IMR-90 (cell line): Measurements from ENCODE around the gene CKS1B. TPM values are rescaled to one million over a fixed set of nuclear protein-coding genes. Genes with fewer than 3 reads are reported as not detected.

Experiments
- ATAC-seq: fragments of 200-7000 bp; cut with Tn5 transposase; 2 replicates; pipeline ENCODE4 v1.9.1; 2020; ENCODE audit warnings: low read depth, mild to moderate bottlenecking, moderate library complexity
- BruUV-seq: library from RNA; stranded (reverse); fragments of 400-500 nt; replicated peaks from 2 replicates; lab custom pipeline; 2021; lab: Mats Ljungman, UMichigan
- CTCF ChIA-PET: fragments of 300-600 bp; formaldehyde crosslinking; extraction: SDS; loops from one replicate; lab custom pipeline; 2021; ENCODE audit warnings: antibody characterized with exemption; lab: Yijun Ruan, JAX
- POLR2A ChIA-PET: fragments of 300-600 bp; sonication (Branson Sonifier 250); formaldehyde crosslinking; loops from one replicate; lab custom pipeline; 2022; ENCODE audit warnings: antibody characterized with exemption; ENCODE audit not compliant: unreplicated experiment; lab: Charles Lee
- DNase-seq: peaks from one replicate; pipeline ENCODE4 v3.0.0; 2013
- H2AFZ ChIP-seq: replicated peaks from 2 replicates; pipeline ENCODE3; 2013; ENCODE audit warnings: low read length, mild to moderate bottlenecking; ENCODE audit not compliant: poor library complexity
- H2AK5ac ChIP-seq: 2 replicates; pipeline ENCODE4 v1.6.1; 2013; ENCODE audit warnings: low read depth, low read length, inconsistent platforms
- H2AK9ac ChIP-seq: replicated peaks from 2 replicates; pipeline ENCODE3; 2013; ENCODE audit warnings: mild to moderate bottlenecking, low read depth, low read length, moderate library complexity; ENCODE audit not compliant: poor library complexity
- H2BK120ac ChIP-seq: 2 replicates; pipeline ENCODE4 v1.6.1; 2013; ENCODE audit warnings: low read depth, low read length, inconsistent platforms
- H2BK15ac ChIP-seq: 3 replicates; pipeline ENCODE4 v1.6.1; 2013; ENCODE audit warnings: low read depth, low read length, inconsistent platforms
- H2BK20ac ChIP-seq: 2 replicates; pipeline ENCODE4 v1.6.1; 2013; ENCODE audit warnings: low read depth, mild to moderate bottlenecking, inconsistent platforms, low read length, moderate library complexity
- H2BK5ac ChIP-seq: 2 replicates; pipeline ENCODE4 v1.6.1; 2013; ENCODE audit warnings: mild to moderate bottlenecking, low read depth, low read length, inconsistent platforms; ENCODE audit not compliant: poor library complexity, severe bottlenecking
- H3K14ac ChIP-seq: replicated peaks from 2 replicates; pipeline ENCODE4 v1.6.1; 2013; ENCODE audit warnings: low read depth, low read length, inconsistent platforms
- H3K18ac ChIP-seq: 2 replicates; pipeline ENCODE4 v1.6.1; 2013; ENCODE audit warnings: low read depth, low read length, control low read depth
- H3K23ac ChIP-seq: 2 replicates; pipeline ENCODE4 v1.6.1; 2013; ENCODE audit warnings: low read depth, low read length, inconsistent platforms
- H3K27ac ChIP-seq: 2 replicates; pipeline ENCODE4 v1.5.1; 2013; ENCODE audit warnings: mild to moderate bottlenecking, control low read depth, low read length; ENCODE audit not compliant: insufficient read depth
- H3K27me3 ChIP-seq: 2 replicates; pipeline ENCODE4 v1.6.1; 2013; ENCODE audit warnings: low read length; ENCODE audit not compliant: control insufficient read depth, insufficient read depth
- H3K36me3 ChIP-seq: 2 replicates; pipeline ENCODE4 v1.6.1; 2013; ENCODE audit warnings: low read length, mixed read lengths; ENCODE audit not compliant: control insufficient read depth, insufficient read depth
- H3K4ac ChIP-seq: 2 replicates; pipeline ENCODE4 v1.6.1; 2013; ENCODE audit warnings: low read depth, low read length, inconsistent platforms
- H3K4me1 ChIP-seq: 2 replicates; pipeline ENCODE4 v1.6.1; 2013; ENCODE audit warnings: low read length, mixed read lengths; ENCODE audit not compliant: control insufficient read depth, insufficient read depth
- H3K4me2 ChIP-seq: 2 replicates; pipeline ENCODE4 v1.6.1; 2013; ENCODE audit warnings: low read depth, mild to moderate bottlenecking, control low read depth, low read length, moderate library complexity
- H3K4me3 ChIP-seq: 2 replicates; pipeline ENCODE4 v1.5.1; 2013; ENCODE audit warnings: low read depth, mild to moderate bottlenecking, control low read depth, low read length, moderate library complexity; ENCODE audit not compliant: insufficient read depth
- H3K56ac ChIP-seq: 2 replicates; pipeline ENCODE4 v1.6.1; 2013; ENCODE audit warnings: low read length, inconsistent platforms; ENCODE audit not compliant: insufficient read depth; ENCODE audit errors: extremely low read depth
- H3K79me1 ChIP-seq, 2 experiments: 2 replicates each; pipeline ENCODE4 v1.6.1; 2013; ENCODE audit warnings: low read length in 2 of 2, inconsistent platforms in 1 of 2, low read depth in 1 of 2
- H3K9ac ChIP-seq: 2 replicates; pipeline ENCODE4 v1.6.1; 2013; ENCODE audit warnings: low read depth, low read length, control low read depth
- H3K9me1 ChIP-seq: 2 replicates; pipeline ENCODE4 v1.6.1; 2013; ENCODE audit warnings: low read length, inconsistent platforms; ENCODE audit not compliant: insufficient read depth
- H3K9me3 ChIP-seq: 2 replicates; pipeline ENCODE4 v1.6.1; 2013; ENCODE audit warnings: low read length; ENCODE audit not compliant: control insufficient read depth, insufficient read depth
- H4K20me1 ChIP-seq: 2 replicates; pipeline ENCODE4 v1.6.1; 2013; ENCODE audit warnings: low read length, inconsistent platforms; ENCODE audit not compliant: insufficient read depth
- H4K5ac ChIP-seq: 2 replicates; pipeline ENCODE4 v1.6.1; 2013; ENCODE audit warnings: mild to moderate bottlenecking, low read depth, low read length, control low read depth
- H4K8ac ChIP-seq, 2 experiments: 2 replicates each; pipeline ENCODE4 v1.6.1; 2013; ENCODE audit warnings: low read depth in 2 of 2, low read length in 2 of 2, control low read depth in 1 of 2, inconsistent platforms in 1 of 2
- H4K91ac ChIP-seq: 2 replicates; pipeline ENCODE4 v1.6.1; 2013; ENCODE audit warnings: low read depth, low read length, inconsistent platforms; ENCODE audit not compliant: insufficient read depth
- ELK1 ChIP-seq: fragments of 150-350 bp; IDR thresholded peaks from 2 replicates; pipeline ENCODE4 v1.6.1; 2016; ENCODE audit warnings: low read depth, mild to moderate bottlenecking, low read length, moderate library complexity, borderline replicate concordance
- FOS ChIP-seq: fragments of 150-350 bp; IDR thresholded peaks from 2 replicates; pipeline ENCODE4 v1.6.1; 2016; ENCODE audit warnings: low read depth, low read length
- MAZ ChIP-seq: IDR thresholded peaks from 2 replicates; pipeline ENCODE4 v1.6.1; 2012; ENCODE audit warnings: low read depth, mild to moderate bottlenecking, low read length, improper control_type of control experiment, moderate library complexity, borderline replicate concordance
- MXI1 ChIP-seq: IDR thresholded peaks from 2 replicates; pipeline ENCODE4 v1.6.1; 2012; ENCODE audit warnings: low read depth, mild to moderate bottlenecking, low read length, moderate library complexity, borderline replicate concordance
- RAD21 ChIP-seq: IDR thresholded peaks from 2 replicates; pipeline ENCODE4 v1.6.1; 2012; ENCODE audit warnings: low read length, improper control_type of control experiment
- WGBS, 2 experiments: methylation state at CpG; one replicate each; pipeline versions ENCODE4 v1.1.5 to v1.1.7; 2013; ENCODE audit warnings: missing lambda C conversion rate in 2 of 2; ENCODE audit not compliant: insufficient read length in 1 of 2; ENCODE audit errors: extremely low coverage in 2 of 2; 5-methylcytosine and 5-hydroxymethylcytosine counted together
- dilution Hi-C: fragments of 300-500 bp; cut with HindIII; formaldehyde crosslinking; loops from one replicate; pipeline ENCODE4 v1.14.3; 2018; ENCODE audit warnings: low sequenced_read_pairs; ENCODE audit not compliant: unreplicated experiment
- in situ Hi-C: fragments of 300-500 bp; cut with MboI; formaldehyde crosslinking; loops from 3 replicates; pipeline ENCODE4 v1.14.3; 2019; ENCODE audit warnings: low sequenced_read_pairs, inconsistent platforms, mixed read lengths
- intact Hi-C: fragments of 100-400 bp; cut with micrococcal nuclease; formaldehyde crosslinking; loops from 2 replicates; pipeline ENCODE4 v1.10.0; 2022
- polyA plus RNA-seq, 3 experiments: library from polyadenylated mRNA; depleted of rRNA; stranded (reverse); fragments of >200 nt; gene quantifications; 2 replicates each; pipeline ENCODE4 v1.2.3, GENCODE V29; 2012; ENCODE audit warnings: low replicate concordance in 1 of 3
- total RNA-seq: library from RNA; depleted of rRNA; stranded (reverse); fragments of >200 nt; gene quantifications from 2 replicates; pipeline ENCODE4 v1.2.3, GENCODE V29; 2012

CKS1B gene
- total and polyA plus RNA-seq, 2 of the 4 experiments (the other 2 are of a cell fraction), result 140 to 195 TPM

GRCh38 chr1:154962156-154962749 is 12.2 kb upstream of the CKS1B start:
- no TSS peak for BruUV-seq
- Histone ChIP-seq H2BK120ac (peak overlapping the region; percentile 38), H3K27me3 (no peaks in the 10 kb centered on the region), H3K56ac (peak overlapping the region; percentile 57; the same call in 1 of the 2 replicates), H3K27ac (peak overlapping the region; percentile 96), H3K4me2 (peak overlapping the region; percentile 83), H3K9ac (peak overlapping the region; percentile 89), H2BK15ac (no peak overlapping the region; the same call in 2 of the 3 replicates), H4K91ac (peak overlapping the region; percentile 53), H2BK20ac (no peak overlapping the region), H4K5ac (peak overlapping the region; percentile 81), H2AFZ (peak overlapping the region; percentile 98), H3K9me1 (no peaks in the 10 kb centered on the region), H3K79me1 (peaks cover 29 to 67% of the 10 kb centered on the region in 2 experiments), H2BK5ac (peak overlapping the region; percentile 98), H2AK9ac (peak overlapping the region; percentile 100), H4K8ac (peak overlapping the region; percentile 79 to 88), H3K4me3 (peak overlapping the region; percentile 86), H3K23ac (peak overlapping the region; percentile 86; the same call in 1 of the 2 replicates), H4K20me1 (peaks cover 25% of the 10 kb centered on the region), H3K14ac (peak overlapping the region; percentile 71), H3K4me1 (peaks cover 6% of the 10 kb centered on the region), H3K18ac (no peak overlapping the region), H3K36me3 (peaks cover 56% of the 10 kb centered on the region), H2AK5ac (peak overlapping the region; percentile 79), H3K9me3 (no peaks in the 10 kb centered on the region), H3K4ac (peak overlapping the region; percentile 74)
- peak; percentile 22 for DNase-seq
- in situ Hi-C loops, result no loop called here
- 17% methylated on average over 6 of the region's 25 CpGs; no CpG with 5 or more reads in 1 of the 2 experiments for WGBS, 2 experiments
- TF ChIP-seq FOS, result no peak
- TF ChIP-seq RAD21, result no peak
- no peak for TF ChIP-seq ELK1
- TF ChIP-seq MAZ, result no peak
- no peak for TF ChIP-seq MXI1
- CTCF ChIA-PET, result no interaction called here
- intact Hi-C loops, result no loop called here
- POLR2A ChIA-PET, result interaction anchor here (2.5 kb wide), 1 partner anchor 8 kb away, joined by 17 read pairs; the partner anchor contains the start of gene SHC1
- dilution Hi-C loops, result no loop called here
- 0 out of 2 replicates have a peak, but pooled peaks have one; percentile 0 for ATAC-seq
